Fibroblast of lung (primary cell): ENCODE data around the gene KDM2B. TPM values are rescaled to one million over a fixed set of nuclear protein-coding genes. Genes with fewer than 3 reads are reported as not detected.

ENCODE experiments used
- DNase-seq, 2 donors: peaks; one replicate each; pipeline versions ENCODE4 v3.0.0 to v3.0.0-alpha.2; 2010; ENCODE audit warnings: low read depth in 2 of 2
- H2AFZ ChIP-seq: 2 replicates; pipeline ENCODE4 v1.5.1; 2012; ENCODE audit warnings: low read length, control low read depth, inconsistent platforms
- H3K27ac ChIP-seq: 2 replicates; pipeline ENCODE4 v1.5.1; 2011; ENCODE audit warnings: low read length, control low read depth; ENCODE audit not compliant: insufficient read depth
- H3K27me3 ChIP-seq: 2 replicates; pipeline ENCODE4 v1.5.1; 2011; ENCODE audit warnings: mild to moderate bottlenecking, low read length; ENCODE audit not compliant: control insufficient read depth, insufficient read depth
- H3K36me3 ChIP-seq: 2 replicates; pipeline ENCODE4 v1.5.1; 2011; ENCODE audit warnings: low read length; ENCODE audit not compliant: control insufficient read depth, insufficient read depth
- H3K4me1 ChIP-seq: 2 replicates; pipeline ENCODE4 v1.5.1; 2011; ENCODE audit warnings: low read length; ENCODE audit not compliant: control insufficient read depth, insufficient read depth; ENCODE audit errors: extremely low read depth
- H3K4me2 ChIP-seq: 2 replicates; pipeline ENCODE4 v1.5.1; 2011; ENCODE audit warnings: low read length, control low read depth; ENCODE audit not compliant: insufficient read depth; ENCODE audit errors: extremely low read depth
- H3K4me3 ChIP-seq, 4 experiments: fragments of 200-600 bp in 1 of 4; sonication (generic) in 1 of 4; replicated peaks in 1 of 4; 2 replicates each; pipeline ENCODE4 v1.5.1; 2011 to 2016; ENCODE audit warnings: low read length in 4 of 4, low read depth in 3 of 4, mild to moderate bottlenecking in 3 of 4, control low read depth in 2 of 4, inconsistent platforms in 1 of 4, mixed read lengths in 1 of 4; ENCODE audit not compliant: insufficient read depth in 1 of 4; ENCODE audit errors: control extremely low read depth in 1 of 4
- H3K79me2 ChIP-seq: 2 replicates; pipeline ENCODE4 v1.5.1; 2012; ENCODE audit warnings: mild to moderate bottlenecking, low read length, inconsistent platforms; ENCODE audit not compliant: control insufficient read depth, insufficient read depth
- H3K9ac ChIP-seq: 2 replicates; pipeline ENCODE4 v1.5.1; 2011; ENCODE audit warnings: mild to moderate bottlenecking, low read length, control low read depth; ENCODE audit not compliant: insufficient read depth
- H3K9me3 ChIP-seq: 2 replicates; pipeline ENCODE4 v1.5.1; 2012; ENCODE audit warnings: low read depth, low read length; ENCODE audit not compliant: control insufficient read depth, insufficient read depth
- H4K20me1 ChIP-seq: 2 replicates; pipeline ENCODE4 v1.5.1; 2011; ENCODE audit warnings: low read length; ENCODE audit not compliant: control insufficient read depth, insufficient read depth; ENCODE audit errors: extremely low read depth
- CTCF ChIP-seq, 2 donors: IDR thresholded peaks in 1 of 2; conservative IDR thresholded peaks in 1 of 2; 1 replicate in 1 of 2; 2 replicates in 1 of 2; pipeline ENCODE4 v1.5.1; 2011 to 2012; ENCODE audit warnings: low read length in 2 of 2, control low read depth in 1 of 2, inconsistent platforms in 1 of 2, low read depth in 1 of 2, mild to moderate bottlenecking in 1 of 2
- EZH2 ChIP-seq: IDR thresholded peaks from 2 replicates; pipeline ENCODE4 v1.5.1; 2012; ENCODE audit warnings: low read length, control low read depth, mild to moderate bottlenecking; ENCODE audit errors: missing control alignments
- polyA plus RNA-seq, 2 donors: library from polyadenylated mRNA; depleted of rRNA in 1 of 2; stranded (reverse) in 1 of 2; unstranded in 1 of 2; fragments of >200 nt; gene quantifications; 2 replicates each; pipeline ENCODE4 v1.2.1, GENCODE V29; 2011 to 2012; ENCODE audit warnings: missing spikeins in 1 of 2
- total RNA-seq: library from RNA; depleted of rRNA; stranded (reverse); fragments of >200 nt; gene quantifications from 2 replicates; pipeline ENCODE4 v1.2.1, GENCODE V29; 2014

The KDM2B gene
- total and polyA plus RNA-seq, 2 donors (not counting 1 experiment from before 2014, with no cell fraction given) = 9.8 to 21.6 TPM

- Histone ChIP-seq H3K27me3 (no peaks in the 10 kb centered on the region), H3K4me2 (peak overlapping the region; percentile 87), H3K4me1 (peaks cover 2% of the 10 kb centered on the region), H3K9ac (peak overlapping the region; percentile 68), H3K36me3 (no peaks in the 10 kb centered on the region), H2AFZ (peak overlapping the region; percentile 59), H4K20me1 (no peaks in the 10 kb centered on the region), H3K4me3 (peak overlapping the region; percentile 56 to 77 (median 66)), H3K79me2 (peaks cover 29% of the 10 kb centered on the region), H3K9me3 (no peaks in the 10 kb centered on the region), H3K27ac (peak overlapping the region; percentile 59)
- TF ChIP-seq CTCF (conservative IDR thresholded peaks at IDR 0.05 in 1 of 2, IDR thresholded peaks at IDR 0.05 in 1 of 2; ENCODE audit: low read depth in 1 of 2, low read length in 2 of 2) = no peak
- no peak for TF ChIP-seq EZH2
- peak in 1 of 2 donors; percentile 15 for DNase-seq
Observed at GRCh38 chr12:121465921-121466793, 114.7 kb downstream of the KDM2B start.

DNA sequence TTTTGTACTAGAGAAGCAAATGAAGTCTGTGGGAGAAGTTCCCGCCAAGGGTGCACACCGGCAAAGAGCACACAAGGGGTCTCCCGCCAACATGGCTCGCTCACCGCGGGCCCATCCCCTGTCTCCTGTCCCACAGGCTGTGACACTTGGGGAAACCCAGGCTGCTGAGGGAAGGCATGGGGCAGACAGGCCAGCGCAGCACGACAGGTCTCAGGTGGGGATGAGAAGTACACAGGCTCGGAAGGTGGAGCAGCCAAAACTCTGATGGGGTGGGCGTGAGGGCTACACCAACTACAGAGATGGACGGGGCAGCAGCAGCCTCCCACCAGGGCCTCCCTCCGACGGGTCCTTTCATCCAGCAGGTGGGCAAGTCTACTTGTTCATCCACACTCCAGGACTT, 116.5 kb downstream of the KDM2B start:
- Histone ChIP-seq H3K4me2 (no peak overlapping the region), H2AFZ (no peak overlapping the region), H3K4me1 (peaks cover 2% of the 10 kb centered on the region), H3K36me3 (no peaks in the 10 kb centered on the region), H3K4me3 (no peak overlapping the region), H3K9ac (no peak overlapping the region), H4K20me1 (no peaks in the 10 kb centered on the region), H3K9me3 (no peaks in the 10 kb centered on the region), H3K27ac (no peak overlapping the region), H3K79me2 (peaks cover 32% of the 10 kb centered on the region), H3K27me3 (no peaks in the 10 kb centered on the region)
- DNase-seq = no peak
- TF ChIP-seq CTCF (conservative IDR thresholded peaks at IDR 0.05 in 1 of 2, IDR thresholded peaks at IDR 0.05 in 1 of 2; ENCODE audit: low read depth in 1 of 2, low read length in 2 of 2) (no peak), EZH2 (no peak)

DNA sequence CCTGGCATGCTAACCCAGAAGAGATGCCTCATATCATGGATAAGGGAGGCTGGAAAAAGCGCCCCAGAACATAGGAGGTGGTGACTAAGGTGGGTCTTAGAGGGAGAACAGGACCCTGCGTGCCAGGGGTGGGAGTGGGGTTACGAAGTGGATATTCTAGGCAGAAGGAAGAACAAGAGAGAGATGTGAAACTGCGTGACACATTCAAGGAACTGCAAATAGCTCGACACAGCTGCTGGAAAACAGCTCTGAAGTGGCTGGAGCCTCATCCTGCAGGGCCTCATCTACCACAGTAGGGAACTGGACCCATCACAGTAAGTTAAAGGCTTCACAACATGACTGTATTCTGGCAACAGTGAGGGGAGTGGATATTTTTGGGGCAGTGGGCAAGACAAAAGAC, 119.8 kb downstream of the KDM2B start:
- Histone ChIP-seq H3K27ac (no peak overlapping the region), H3K9ac (no peak overlapping the region), H3K27me3 (no peaks in the 10 kb centered on the region), H3K9me3 (no peaks in the 10 kb centered on the region), H3K36me3 (no peaks in the 10 kb centered on the region), H3K4me2 (no peak overlapping the region), H2AFZ (no peak overlapping the region), H3K4me1 (no peaks in the 10 kb centered on the region), H4K20me1 (no peaks in the 10 kb centered on the region), H3K79me2 (peaks cover 37% of the 10 kb centered on the region), H3K4me3 (no peak overlapping the region)
- TF ChIP-seq CTCF (conservative IDR thresholded peaks at IDR 0.05 in 1 of 2, IDR thresholded peaks at IDR 0.05 in 1 of 2; ENCODE audit: low read depth in 1 of 2, low read length in 2 of 2) (no peak), EZH2 (no peak)
- no peak for DNase-seq
